Activated T-cell treated with anti-CD3 and anti-CD28 coated beads, Interleukin-2, amount 50 U/mL, for 4 hours (primary cell): ENCODE measurements around the gene GART. TPM values are rescaled to one million over a fixed set of nuclear protein-coding genes. Genes with fewer than 3 reads are reported as not detected.
"Not testable (repeated sequence)": the region's sequence is repeated elsewhere in the genome, so short reads cannot be mapped to it uniquely, and the experiment has no call there.

ENCODE experiments used
- ATAC-seq, 2 donors: fragments of 200-7000 bp; cut with Tn5 transposase; one replicate each; pipeline ENCODE4 v1.10.0; 2021
- DNase-seq: peaks from one replicate; pipeline ENCODE4 v3.0.0-alpha.2; 2020
- H3K27me3 Mint-ChIP-seq: one replicate; pipeline ENCODE4 v1.8.0; 2021; ENCODE audit warnings: low read depth, mixed read lengths
- H3K36me3 Mint-ChIP-seq: one replicate; pipeline ENCODE4 v1.8.0; 2022; ENCODE audit warnings: mixed read lengths; ENCODE audit not compliant: insufficient read depth
- H3K4me1 Mint-ChIP-seq: one replicate; pipeline ENCODE4 v1.8.0; 2021; ENCODE audit warnings: low read depth, mixed read lengths
- H3K4me3 Mint-ChIP-seq: one replicate; pipeline ENCODE4 v1.8.0; 2021; ENCODE audit warnings: mild to moderate bottlenecking, moderate library complexity, mixed read lengths
- H3K9me3 Mint-ChIP-seq: one replicate; pipeline ENCODE4 v1.8.0; 2021; ENCODE audit warnings: mixed read lengths
- total RNA-seq, 3 donors: library from RNA; stranded (reverse); gene quantifications; one replicate each; pipeline ENCODE4 v1.2.1, GENCODE V29; 2021

The GART gene
- 100 to 1,000 TPM; 244 to 274 (median 244) TPM for total RNA-seq

DNA sequence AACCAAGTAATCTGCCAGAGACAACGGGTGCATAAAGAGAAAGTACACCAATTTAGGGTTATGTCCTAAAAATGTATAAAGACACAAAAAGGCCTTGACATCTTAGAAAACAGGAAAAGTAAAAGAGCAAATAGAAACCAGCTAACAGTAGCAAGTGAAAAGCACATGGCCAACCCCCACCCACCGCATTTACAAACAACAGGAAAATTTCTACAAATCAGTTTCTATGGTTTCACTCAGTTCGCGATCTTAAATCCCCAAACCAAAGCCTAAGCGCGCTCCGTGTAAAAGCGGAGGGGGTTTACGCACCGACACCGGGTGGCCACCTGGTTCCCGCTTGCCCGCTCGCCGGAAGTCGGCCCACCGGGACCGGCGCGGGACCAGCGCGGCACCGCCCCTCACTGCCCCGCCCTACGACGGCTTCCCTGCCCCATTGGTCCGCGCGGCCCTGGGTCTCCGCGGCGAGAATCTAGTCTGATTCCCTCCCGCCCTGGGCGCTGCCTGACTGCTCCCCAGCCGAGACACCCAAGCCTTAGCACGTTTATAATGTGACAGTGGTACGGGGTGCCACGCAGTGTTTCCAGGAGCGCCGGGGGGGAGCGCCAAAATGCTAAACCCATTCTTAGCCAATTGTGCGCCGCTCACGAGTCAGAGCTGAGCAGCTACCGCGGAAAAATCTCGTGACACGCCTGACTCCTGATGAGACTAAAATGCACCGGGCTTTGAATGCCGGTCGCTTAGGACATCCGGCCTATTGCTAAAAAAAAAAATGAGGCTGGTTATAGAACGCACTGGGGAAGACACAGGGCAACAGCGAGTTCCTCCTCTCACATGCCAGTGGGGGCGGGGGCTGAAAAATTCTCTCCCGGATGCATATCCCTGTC, at the start of gene GART:
Gene GART (minus strand): TSS at position 362 of the 884 bp plus-strand sequence. CDS start 2,802 bp downstream, outside the sequence.
- no peaks in the 10 kb centered on the region for H3K9me3 Mint-ChIP-seq
- peaks cover 36% of the 10 kb centered on the region for H3K4me1 Mint-ChIP-seq
- DNase-seq (peak; percentile 74), ATAC-seq (peak; percentile 72 to 74)
- peak within 1 kb of the TSS; percentile 99 for H3K4me3 Mint-ChIP-seq
- no peaks in the 10 kb centered on the region for H3K27me3 Mint-ChIP-seq
- H3K36me3 Mint-ChIP-seq = peaks cover 8% of the 10 kb centered on the region

DNA sequence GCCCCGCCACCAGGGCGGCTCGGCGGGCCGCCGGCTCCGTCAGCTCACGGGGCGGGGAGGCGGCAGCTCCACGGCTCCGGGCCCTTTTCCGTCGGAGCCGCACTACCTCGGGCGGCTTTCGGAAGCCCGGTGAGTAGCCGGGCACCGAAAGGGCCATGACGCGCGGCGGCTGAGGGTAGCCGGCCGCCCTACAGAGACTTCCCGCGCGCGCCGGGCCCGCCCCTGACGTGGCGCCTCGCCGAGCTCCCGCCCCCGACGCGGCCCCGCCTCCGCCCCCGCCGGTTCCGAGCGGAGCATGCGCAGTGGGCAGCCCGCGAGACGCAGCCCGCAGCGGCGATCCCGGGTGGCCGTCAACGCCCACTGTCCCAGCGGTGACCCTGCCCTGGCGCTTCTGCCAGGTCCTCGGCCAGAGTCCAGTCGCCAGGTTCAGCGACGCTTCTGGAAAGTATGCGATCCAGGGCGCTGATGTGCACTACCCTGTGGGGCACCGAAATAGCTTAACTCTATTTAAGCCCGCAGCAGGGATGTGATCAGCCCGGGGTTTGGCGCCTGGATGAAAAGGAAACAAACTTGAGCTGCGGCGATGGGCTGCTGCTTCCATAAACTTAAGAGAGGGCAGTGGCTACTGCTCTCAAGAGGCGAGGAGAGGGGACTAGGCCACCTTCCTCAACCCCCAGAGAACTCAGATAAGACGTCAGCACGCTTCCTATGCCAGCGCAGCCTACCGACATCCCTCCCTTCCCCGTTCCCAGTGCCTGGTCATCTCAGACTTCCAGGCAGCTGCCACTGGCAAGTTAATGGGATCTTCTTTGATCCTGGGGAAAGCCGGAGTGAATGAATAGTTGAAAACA, 46.8 kb upstream of the GART start, which contains the start of gene DONSON:
Gene DONSON (minus strand): TSS at position 200 of the 851 bp plus-strand sequence. CDS start 43 bp downstream, at position 157.
- peak within 1 kb of the TSS; percentile 91 for H3K4me3 Mint-ChIP-seq
- no peaks in the 10 kb centered on the region for H3K9me3 Mint-ChIP-seq
- H3K36me3 Mint-ChIP-seq = no peaks in the 10 kb centered on the region
- no peaks in the 10 kb centered on the region for H3K27me3 Mint-ChIP-seq
- DNase-seq = peak; percentile 80
- peak; percentile 95 to 97 for ATAC-seq
- peaks cover 11% of the 10 kb centered on the region for H3K4me1 Mint-ChIP-seq

DNA sequence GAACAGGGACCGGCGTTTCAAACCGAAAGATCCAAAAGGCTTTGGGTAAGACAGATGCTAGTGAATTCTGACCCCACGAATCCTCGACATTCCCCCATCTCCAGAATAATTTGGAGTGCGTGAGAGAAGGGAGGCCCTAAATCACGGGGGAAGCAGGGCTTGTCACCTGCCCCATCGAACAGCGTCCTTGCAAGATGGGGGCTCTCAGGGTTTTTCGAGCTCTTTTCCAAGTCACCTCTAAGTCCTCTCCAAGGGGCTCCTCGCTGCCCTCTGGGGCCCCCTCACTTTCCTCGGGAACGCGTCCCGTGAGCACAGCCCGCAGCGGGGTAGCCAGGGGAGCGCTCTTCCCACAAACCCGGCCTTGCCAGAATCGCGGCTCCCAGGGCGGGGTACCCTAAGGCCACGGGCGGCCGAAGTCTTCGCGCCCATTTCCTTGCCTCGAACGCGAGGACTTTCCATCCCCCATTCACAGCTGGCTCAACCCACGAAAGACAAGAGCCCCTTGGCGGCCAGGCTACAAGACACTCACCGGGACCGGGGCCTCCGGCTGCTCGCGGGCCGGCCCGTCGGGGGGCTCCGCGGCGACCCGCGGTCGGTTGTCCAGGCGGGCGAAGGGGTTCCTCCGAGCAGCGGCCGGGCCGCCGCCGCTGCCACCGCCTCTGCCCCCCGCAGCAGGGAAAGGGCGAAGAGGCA, 46.0 kb upstream of the GART start:
- Mint-ChIP-seq H3K27me3 (no peaks in the 10 kb centered on the region), H3K4me3 (peak overlapping the region; percentile 91), H3K36me3 (no peaks in the 10 kb centered on the region), H3K4me1 (peaks cover 11% of the 10 kb centered on the region), H3K9me3 (no peaks in the 10 kb centered on the region)
- ATAC-seq (peak; percentile 25 to 26), DNase-seq (peak; percentile 6)

DNA sequence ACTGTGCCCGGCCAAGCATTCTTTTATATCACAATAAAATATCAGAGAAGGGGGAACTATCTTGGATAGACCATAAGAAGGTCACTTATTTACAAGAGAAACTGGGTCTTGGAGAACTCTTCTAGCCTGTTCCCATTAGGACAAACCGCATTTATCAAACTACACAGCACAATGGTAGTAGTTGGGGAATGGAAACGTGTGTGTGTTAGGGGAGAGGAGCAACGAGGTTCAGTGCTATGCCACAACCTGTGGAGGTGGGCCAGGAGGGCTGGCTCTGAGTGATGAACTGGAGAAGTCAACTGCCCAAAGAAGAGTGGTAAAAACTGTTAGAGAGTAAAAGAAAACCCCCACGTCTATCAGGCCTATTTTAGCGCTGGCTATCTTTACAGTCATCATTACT, 45.0 kb upstream of the GART start:
- DNase-seq (no peak), ATAC-seq (no peak)
- Mint-ChIP-seq H3K36me3 (peaks cover 2% of the 10 kb centered on the region), H3K4me1 (peaks cover 11% of the 10 kb centered on the region), H3K9me3 (no peaks in the 10 kb centered on the region), H3K4me3 (peak overlapping the region; percentile 71), H3K27me3 (no peaks in the 10 kb centered on the region)

DNA sequence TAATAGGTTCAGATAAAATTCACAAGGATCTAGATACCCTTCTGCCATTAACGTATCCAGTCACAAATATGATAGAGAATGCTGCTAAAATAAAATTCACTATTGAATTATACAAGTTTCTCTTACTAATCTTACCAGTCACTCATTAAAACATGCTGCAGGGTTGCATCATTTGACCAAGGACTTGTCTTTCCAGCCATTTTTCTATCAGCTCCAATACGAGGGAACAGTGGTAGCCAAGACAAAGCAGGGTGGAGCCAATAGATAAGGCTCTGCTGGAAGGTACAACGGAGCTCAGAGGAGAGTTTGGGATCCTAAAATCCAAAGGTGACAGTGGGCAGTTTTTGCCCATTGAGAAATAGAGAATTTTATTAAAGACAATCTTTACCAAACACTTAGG, 42.5 kb upstream of the GART start:
- ATAC-seq = no peak
- no peak overlapping the region for H3K4me3 Mint-ChIP-seq
- H3K36me3 Mint-ChIP-seq = peaks cover 3% of the 10 kb centered on the region
- no peaks in the 10 kb centered on the region for H3K27me3 Mint-ChIP-seq
- no peaks in the 10 kb centered on the region for H3K9me3 Mint-ChIP-seq
- DNase-seq = no peak
- peaks cover 11% of the 10 kb centered on the region for H3K4me1 Mint-ChIP-seq

DNA sequence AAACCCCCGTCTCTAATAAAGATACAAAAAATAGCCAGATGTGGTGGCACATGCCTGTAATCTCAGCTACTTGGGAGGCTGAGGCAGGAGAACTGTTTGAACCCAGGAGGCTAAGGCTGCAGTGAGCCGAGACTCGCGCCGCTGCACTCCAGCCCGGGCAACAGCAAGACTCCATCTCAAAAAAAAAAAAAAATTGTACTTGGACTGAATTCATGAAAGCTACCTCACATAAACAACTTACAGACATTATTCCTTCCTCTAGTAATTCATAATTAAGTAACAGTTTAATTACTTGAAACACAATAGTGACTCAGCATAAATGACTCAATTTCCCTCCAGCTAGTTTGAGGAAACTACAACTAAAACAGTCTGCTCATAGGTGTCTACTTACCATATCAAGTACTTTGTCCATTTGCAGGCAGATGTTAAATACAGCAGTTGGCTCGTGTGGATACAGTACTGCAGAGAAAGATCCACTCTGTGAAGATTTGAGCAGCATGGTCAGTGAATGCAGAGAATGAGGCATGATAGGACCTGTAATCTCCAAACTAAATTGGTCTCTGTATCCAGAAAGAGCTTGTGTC, 37.1 kb upstream of the GART start:
- H3K36me3 Mint-ChIP-seq = peaks cover 15% of the 10 kb centered on the region
- no peaks in the 10 kb centered on the region for H3K27me3 Mint-ChIP-seq
- peak; percentile 37 to 50 for ATAC-seq
- no peak overlapping the region for H3K4me3 Mint-ChIP-seq
- H3K9me3 Mint-ChIP-seq = no peaks in the 10 kb centered on the region
- no peak for DNase-seq
- H3K4me1 Mint-ChIP-seq = peaks cover 9% of the 10 kb centered on the region

DNA sequence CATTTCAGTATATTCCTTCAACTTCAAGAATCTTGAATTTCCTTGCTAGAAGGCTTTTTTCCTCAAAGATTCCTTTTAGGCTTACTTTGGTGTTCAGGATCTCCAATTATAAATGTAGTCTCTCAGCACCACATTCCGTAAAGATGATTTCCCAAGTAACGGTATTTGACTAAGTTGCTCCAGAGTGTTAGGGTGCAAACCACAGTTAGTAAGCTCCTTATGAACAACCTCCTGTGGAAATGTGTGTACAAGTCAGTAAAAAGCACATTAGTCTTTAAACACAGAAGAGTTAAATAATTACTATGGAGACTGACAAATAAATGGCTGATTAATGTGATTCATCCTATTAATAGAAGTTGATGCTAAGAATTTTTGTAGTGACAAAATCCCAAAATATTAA, 36.3 kb upstream of the GART start:
- ATAC-seq (no peak), DNase-seq (no peak)
- H3K27me3 Mint-ChIP-seq = no peaks in the 10 kb centered on the region
- no peaks in the 10 kb centered on the region for H3K9me3 Mint-ChIP-seq
- no peak overlapping the region for H3K4me3 Mint-ChIP-seq
- H3K36me3 Mint-ChIP-seq = peaks cover 18% of the 10 kb centered on the region
- peaks cover 9% of the 10 kb centered on the region for H3K4me1 Mint-ChIP-seq

DNA sequence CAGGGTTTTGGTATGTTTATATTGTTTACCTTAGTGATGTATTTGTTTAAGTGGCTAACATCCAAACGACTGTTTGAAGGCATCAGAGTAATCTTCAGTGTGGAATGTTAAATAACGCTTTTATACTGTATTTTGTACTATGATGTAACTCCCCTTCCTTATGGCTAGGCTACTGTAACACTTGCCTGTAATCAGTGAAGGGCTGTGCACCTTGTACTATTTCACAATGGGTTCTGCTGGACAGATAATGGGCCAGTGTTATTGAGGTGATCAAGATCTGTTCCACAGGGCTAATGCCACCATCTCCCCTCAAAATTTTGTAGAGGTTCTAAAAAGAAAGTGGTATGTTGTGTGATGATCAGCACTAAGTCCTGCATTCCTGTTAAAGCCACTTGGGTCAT, 34.8 kb upstream of the GART start:
- not testable (repeated sequence) for ATAC-seq, DNase-seq, H3K9me3 Mint-ChIP-seq, H3K4me1 Mint-ChIP-seq, H3K4me3 Mint-ChIP-seq, H3K27me3 Mint-ChIP-seq
- H3K36me3 Mint-ChIP-seq = peaks cover 19% of the 10 kb centered on the region

DNA sequence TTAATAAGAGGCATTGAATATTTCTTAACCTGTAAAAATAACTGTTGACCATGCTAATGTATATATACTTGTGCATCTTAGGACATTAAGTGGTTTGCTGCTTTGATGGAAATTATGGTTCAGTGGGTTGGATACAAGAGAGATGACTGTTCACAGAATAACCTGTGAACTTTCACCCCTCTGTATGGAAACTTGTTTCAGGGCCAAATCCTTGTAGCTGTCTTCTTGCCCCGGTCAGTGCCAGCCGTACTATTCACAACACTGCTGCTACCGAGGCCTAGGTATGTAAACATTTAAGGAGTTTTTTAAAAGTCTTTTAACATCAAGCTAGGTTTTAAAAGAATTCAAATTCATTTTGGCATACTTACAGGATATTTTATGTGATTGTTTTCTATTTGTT, 30.4 kb upstream of the GART start:
- no peak for DNase-seq
- Mint-ChIP-seq H3K9me3 (no peaks in the 10 kb centered on the region), H3K4me3 (no peak overlapping the region), H3K36me3 (peaks cover 31% of the 10 kb centered on the region), H3K4me1 (peaks cover 9% of the 10 kb centered on the region), H3K27me3 (no peaks in the 10 kb centered on the region)
- no peak for ATAC-seq

DNA sequence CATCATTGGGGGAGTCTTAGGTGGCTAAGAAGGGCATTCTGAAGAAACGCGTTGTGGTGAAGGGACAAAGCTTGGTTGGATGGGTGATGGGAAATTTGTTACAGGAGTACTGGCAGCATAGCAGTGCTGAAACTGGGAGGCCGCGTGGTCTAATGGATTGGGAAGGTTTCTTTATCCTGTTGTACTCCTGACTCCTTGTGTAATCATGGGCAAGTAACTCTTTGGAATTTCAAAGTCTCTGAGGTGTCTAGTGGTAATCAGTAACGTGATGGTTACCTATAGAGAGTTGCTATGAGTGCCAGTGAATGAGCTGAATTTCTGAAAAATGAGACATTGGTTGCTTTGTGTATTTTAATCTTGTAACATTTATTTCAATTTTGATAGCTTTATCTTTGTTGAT, 28.1 kb upstream of the GART start:
- H3K9me3 Mint-ChIP-seq = no peaks in the 10 kb centered on the region
- H3K4me1 Mint-ChIP-seq = peaks cover 13% of the 10 kb centered on the region
- ATAC-seq = no peak
- no peaks in the 10 kb centered on the region for H3K27me3 Mint-ChIP-seq
- peaks cover 24% of the 10 kb centered on the region for H3K36me3 Mint-ChIP-seq
- H3K4me3 Mint-ChIP-seq = no peak overlapping the region
- no peak for DNase-seq

DNA sequence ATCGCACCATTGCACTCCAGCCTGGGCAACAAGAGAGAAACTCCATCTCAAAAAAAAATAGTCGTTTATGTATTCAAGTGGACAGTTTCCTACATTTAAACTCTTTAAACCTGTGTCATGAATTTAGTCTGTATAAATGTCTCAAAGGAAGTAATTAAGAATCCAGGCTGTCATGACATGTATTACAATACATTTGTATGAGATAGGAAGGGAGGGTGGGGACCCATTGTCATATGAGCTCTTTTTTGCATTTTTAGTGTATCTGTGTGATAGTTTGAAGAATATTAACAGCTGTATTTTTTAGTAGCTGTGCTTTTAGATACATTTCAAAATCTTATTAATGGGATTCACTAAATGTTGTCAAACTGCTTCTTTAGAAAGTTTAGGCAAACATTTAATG, 26.5 kb upstream of the GART start:
- no peaks in the 10 kb centered on the region for H3K9me3 Mint-ChIP-seq
- H3K4me1 Mint-ChIP-seq = peaks cover 16% of the 10 kb centered on the region
- ATAC-seq (no peak), DNase-seq (no peak)
- no peak overlapping the region for H3K4me3 Mint-ChIP-seq
- no peaks in the 10 kb centered on the region for H3K27me3 Mint-ChIP-seq
- H3K36me3 Mint-ChIP-seq = peaks cover 21% of the 10 kb centered on the region

DNA sequence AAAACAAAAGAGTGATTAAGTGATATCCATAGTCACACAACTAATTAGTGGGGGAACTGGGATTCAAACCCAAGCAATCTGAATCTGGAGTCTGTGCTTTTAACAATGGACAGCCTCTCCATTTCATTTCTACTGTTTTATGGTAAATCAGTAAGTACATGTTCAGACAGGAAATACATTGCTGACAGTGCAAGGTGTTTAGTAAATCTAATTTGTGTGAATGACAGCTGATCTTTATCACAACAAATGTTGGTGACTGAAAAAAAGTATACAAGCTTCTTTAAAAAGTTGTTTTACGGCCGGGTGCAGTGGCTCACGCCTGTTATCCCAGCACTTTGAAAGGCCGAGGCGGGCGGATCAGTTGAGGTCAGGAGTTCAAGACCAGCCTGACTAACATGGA, 26.0 kb upstream of the GART start:
- H3K9me3 Mint-ChIP-seq = no peaks in the 10 kb centered on the region
- H3K4me1 Mint-ChIP-seq = peaks cover 20% of the 10 kb centered on the region
- H3K4me3 Mint-ChIP-seq = no peak overlapping the region
- DNase-seq (no peak), ATAC-seq (no peak)
- H3K36me3 Mint-ChIP-seq = peaks cover 21% of the 10 kb centered on the region
- no peaks in the 10 kb centered on the region for H3K27me3 Mint-ChIP-seq

DNA sequence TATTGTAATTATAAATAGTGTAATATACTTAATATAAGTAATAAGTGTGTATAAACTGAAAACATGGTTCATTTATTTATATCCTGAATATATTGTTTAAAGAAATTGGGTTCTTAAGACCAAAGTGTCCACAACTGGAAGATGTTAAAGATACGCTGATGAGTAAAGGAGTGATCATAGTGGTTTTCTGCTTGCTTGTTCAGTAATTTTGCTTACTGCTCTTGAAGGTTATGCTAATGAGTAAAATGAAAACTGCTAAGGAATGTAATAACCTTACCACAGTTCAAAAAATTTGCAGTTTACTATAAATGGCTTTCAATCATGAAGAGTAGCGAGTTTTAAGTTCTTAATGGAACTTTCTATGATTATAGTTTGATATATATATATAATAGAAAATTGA, 24.6 kb upstream of the GART start:
- H3K27me3 Mint-ChIP-seq = no peaks in the 10 kb centered on the region
- H3K4me1 Mint-ChIP-seq = peaks cover 26% of the 10 kb centered on the region
- peak; percentile 72 to 74 for ATAC-seq
- no peaks in the 10 kb centered on the region for H3K9me3 Mint-ChIP-seq
- no peak for DNase-seq
- peaks cover 22% of the 10 kb centered on the region for H3K36me3 Mint-ChIP-seq
- no peak overlapping the region for H3K4me3 Mint-ChIP-seq

DNA sequence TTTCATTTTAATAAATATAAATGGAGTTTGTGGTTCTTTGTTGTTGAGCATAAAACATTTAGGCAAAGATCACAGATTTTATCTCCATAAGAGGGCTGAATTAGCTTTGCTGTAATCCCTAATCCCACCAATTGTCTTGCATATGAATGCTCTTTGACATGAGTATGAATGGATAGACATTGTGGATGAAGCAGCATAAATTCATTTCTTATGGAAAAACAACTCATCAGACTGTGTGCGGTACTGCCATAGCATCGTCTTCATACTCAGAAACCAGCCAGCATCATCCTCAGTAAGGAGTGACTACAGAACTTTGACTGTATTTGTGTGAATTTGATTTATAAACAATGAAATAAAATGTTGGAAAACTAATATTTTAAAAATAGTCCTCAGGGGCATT, 20.5 kb upstream of the GART start:
- Mint-ChIP-seq H3K4me1 (peaks cover 40% of the 10 kb centered on the region), H3K4me3 (no peak overlapping the region), H3K9me3 (no peaks in the 10 kb centered on the region), H3K27me3 (no peaks in the 10 kb centered on the region), H3K36me3 (peaks cover 41% of the 10 kb centered on the region)
- DNase-seq (no peak), ATAC-seq (no peak)
